GM13977 (cell line): Measurements from ENCODE around the gene SHBG.
A peak's percentile ranks its signal among the peaks of the same experiment; 100 is the strongest.

Source experiments
- DNase-seq: peaks from one replicate; pipeline ENCODE4 v3.0.0; 2012; ENCODE audit warnings: low spot score
- in situ Hi-C: fragments of 300-500 bp; cut with MboI; formaldehyde crosslinking; loops from one replicate; pipeline ENCODE4 v1.12.0; 2022; ENCODE audit warnings: low sequenced_read_pairs, low pct_unique_long_range_greater_than_20kb, mixed read lengths, inconsistent platforms; ENCODE audit not compliant: unreplicated experiment
- TF ChIP-seq, protein P1 (sequence below): IDR thresholded peaks from 2 replicates; pipeline ENCODE4 v1.5.1; 2012; ENCODE audit warnings: mild to moderate bottlenecking, control low read depth; ENCODE audit not compliant: insufficient read depth; ENCODE audit errors: extremely low read depth, missing control alignments

Gene SHBG

DNA sequence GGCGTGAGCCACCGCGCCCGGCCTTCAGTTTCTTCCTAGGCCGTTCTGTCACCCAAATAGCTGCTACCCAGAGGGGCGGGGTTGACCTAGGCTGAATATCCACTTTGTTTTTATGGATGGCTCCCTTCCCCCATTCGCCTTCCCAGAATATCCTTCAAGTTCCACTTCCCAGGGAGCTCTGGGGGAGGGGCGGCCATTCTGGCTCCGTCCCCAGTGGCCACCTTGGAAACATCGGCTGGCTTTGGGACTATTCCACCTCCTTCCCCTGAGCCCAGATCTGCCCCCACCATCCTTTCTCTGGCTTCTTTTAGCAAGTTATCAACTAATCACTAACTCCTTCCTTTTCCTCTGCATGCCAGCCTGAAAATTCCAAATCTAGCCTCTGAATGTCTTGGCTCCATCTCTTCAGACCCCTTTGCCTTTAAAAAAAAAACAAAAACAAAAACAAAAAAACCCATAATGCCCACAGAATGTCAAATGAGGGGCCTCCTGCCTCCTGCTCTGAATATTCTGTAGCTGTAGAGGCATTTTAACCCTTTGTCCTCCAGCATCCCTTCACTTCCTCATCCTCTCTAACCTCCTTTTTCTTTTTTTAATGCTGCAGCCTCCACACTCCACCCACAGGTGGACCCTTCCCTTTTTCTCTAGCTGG, 27.1 kb downstream of the SHBG start:
- in situ Hi-C loops: no loop called here
- DNase-seq: no peak
- TF ChIP-seq, protein P1, sequence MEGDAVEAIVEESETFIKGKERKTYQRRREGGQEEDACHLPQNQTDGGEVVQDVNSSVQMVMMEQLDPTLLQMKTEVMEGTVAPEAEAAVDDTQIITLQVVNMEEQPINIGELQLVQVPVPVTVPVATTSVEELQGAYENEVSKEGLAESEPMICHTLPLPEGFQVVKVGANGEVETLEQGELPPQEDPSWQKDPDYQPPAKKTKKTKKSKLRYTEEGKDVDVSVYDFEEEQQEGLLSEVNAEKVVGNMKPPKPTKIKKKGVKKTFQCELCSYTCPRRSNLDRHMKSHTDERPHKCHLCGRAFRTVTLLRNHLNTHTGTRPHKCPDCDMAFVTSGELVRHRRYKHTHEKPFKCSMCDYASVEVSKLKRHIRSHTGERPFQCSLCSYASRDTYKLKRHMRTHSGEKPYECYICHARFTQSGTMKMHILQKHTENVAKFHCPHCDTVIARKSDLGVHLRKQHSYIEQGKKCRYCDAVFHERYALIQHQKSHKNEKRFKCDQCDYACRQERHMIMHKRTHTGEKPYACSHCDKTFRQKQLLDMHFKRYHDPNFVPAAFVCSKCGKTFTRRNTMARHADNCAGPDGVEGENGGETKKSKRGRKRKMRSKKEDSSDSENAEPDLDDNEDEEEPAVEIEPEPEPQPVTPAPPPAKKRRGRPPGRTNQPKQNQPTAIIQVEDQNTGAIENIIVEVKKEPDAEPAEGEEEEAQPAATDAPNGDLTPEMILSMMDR: no peak

DNA sequence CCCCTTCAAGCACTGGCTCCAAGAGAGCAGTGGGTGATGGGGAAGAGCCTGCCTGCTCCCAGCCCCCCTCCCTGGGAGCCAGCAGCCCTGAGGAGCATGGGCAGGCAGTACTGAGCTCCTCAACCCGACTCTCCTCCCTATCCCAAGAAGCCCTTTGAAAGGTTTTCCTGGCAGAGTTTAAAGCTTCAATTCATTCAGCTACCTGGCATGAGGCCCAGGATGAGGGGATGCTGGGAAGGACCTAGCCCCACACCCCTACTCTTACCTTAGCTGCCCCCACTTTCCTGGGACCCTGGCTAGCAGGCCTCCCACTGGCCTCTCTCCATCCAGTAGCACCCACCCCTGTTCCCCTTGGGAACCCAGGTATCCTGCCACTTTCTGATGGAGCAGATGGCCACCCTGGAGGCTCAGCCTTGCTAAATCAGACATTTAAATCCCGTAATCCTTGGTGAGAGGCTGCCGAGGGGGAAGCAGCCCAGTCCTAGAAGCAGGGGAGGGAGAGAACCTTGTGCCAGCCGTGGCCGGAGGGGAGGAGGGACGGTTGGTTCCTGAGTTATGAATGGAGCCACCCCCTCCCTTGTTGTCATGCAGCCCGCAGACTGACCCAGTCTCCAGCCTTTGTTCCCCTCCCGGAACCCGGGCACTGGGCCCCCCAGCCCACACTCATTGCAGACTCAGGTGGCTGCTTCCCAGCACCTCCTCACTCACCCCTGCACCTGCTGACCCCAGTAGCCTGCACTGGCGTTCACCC, 37.9 kb downstream of the SHBG start:
- DNase-seq: no peak
- in situ Hi-C loops: no loop called here

DNA sequence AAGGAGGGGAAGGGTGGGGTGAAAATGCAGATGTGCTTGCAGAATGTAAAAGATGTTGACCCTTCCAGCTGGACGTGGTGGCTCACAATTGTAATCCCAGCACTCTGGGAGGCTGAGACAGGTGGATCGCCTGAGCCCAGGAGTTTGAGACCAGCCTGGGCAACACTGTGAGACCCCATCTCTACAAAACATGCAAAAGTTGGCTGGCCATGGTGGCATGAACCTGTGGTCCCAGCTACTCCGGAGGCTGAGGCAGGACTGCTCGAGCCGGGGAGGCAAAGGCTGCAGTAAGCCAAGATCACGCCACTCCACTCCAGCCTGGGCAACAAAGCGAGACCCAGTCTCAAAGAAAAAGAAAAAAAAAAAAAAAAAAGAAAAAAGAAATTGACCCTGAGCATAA, 38.5 kb downstream of the SHBG start:
- no peak for DNase-seq
- in situ Hi-C loops: no loop called here
- TF ChIP-seq, protein P1: no peak

More for the DNA sequence above, 37.9 kb downstream of the SHBG start:
- TF ChIP-seq, protein P1: no peak

DNA sequence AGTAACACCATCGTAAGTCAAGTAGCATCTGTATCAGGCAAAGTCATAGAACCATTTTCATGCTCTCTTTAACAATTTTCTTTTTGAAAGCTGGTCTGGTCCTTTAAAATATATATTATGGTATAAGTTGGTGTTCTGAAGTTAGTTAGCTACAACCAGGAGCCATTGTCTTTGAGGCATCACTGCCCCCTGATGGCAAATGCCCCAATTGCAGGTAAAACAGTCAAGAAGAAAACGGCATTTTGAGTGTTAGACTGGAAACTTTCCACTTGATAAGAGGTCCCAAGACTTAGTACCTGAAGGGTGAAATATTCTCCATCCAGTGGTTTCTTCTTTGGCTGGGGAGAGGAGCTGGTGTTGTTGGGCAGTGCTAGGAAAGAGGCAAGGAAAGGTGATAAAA, 43.3 kb downstream of the SHBG start:
- in situ Hi-C loops: no loop called here
- peak; percentile 47 for DNase-seq
- TF ChIP-seq, protein P1: peak; percentile 43

DNA sequence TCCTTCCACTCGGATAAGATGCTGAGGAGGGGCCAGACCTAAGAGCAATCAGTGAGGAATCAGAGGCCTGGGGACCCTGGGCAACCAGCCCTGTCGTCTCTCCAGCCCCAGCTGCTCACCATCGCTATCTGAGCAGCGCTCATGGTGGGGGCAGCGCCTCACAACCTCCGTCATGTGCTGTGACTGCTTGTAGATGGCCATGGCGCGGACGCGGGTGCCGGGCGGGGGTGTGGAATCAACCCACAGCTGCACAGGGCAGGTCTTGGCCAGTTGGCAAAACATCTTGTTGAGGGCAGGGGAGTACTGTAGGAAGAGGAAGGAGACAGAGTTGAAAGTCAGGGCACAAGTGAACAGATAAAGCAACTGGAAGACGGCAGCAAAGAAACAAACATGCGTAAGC, 45.0 kb downstream of the SHBG start:
- in situ Hi-C loops: no loop called here
- no peak for DNase-seq
- TF ChIP-seq, protein P1: no peak

DNA sequence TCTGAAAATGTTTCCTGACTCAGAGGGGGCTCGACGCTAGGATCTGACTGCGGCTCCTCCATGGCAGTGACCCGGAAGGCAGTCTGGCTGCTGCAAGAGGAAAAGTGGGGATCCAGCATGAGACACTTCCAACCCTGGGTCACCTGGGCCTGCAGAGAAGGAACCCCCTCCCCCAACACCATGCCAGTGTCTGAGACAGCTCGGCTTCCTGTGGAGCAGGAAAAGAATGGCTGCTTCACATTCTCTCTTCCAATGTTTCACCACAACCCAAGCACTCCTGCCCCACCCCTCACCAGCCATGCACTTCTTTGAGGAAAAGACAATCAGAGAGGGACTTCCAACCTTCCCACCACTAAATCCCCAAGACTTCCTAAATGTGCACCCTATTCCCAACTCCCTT, 46.6 kb downstream of the SHBG start:
- in situ Hi-C loops: no loop called here
- DNase-seq: no peak
- TF ChIP-seq, protein P1: no peak
